ENCODE measurements around the gene OR13H1.
"Not testable (repeated sequence)": the region's sequence is repeated elsewhere in the genome, so short reads cannot be mapped to it uniquely, and the experiment has no call there.

Gene OR13H1

GRCh38 chrX:131543774-131544173 lies at the start of gene OR13H1:
TSS of gene OR13H1 (plus strand) at chrX:131544074. CDS start at chrX:131544074, 0 bp downstream.
- no peak for DNase-seq

DNA sequence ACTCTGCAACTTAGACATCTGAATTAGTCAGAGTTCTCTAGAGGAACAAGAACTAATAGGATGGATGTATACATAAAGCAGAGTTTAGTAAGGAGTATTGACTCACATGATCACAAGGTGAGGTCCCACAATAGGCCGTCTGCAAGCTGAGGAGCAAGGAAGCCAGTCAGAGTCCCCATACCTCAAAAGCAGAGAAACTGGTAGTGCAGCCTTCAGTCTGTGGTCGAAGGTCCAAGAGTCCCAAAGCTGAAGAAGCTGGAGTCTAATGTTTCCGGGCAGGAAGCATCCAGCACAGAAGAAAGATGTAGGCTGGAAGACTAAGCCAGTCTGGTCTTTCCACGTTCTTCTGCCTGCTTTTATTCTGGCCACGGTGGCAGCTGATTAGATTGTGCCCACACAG lies 42.3 kb upstream of the OR13H1 start:
- not testable (repeated sequence) for DNase-seq

GRCh38 chrX:131513159-131513914 lies 30.5 kb upstream of the OR13H1 start:
- no peak for DNase-seq

GRCh38 chrX:131521824-131522223 lies 22.1 kb upstream of the OR13H1 start:
- DNase-seq = no peak

GRCh38 chrX:131544218-131544617 lies 344 bp downstream of the OR13H1 start:
- DNase-seq = no peak

DNA sequence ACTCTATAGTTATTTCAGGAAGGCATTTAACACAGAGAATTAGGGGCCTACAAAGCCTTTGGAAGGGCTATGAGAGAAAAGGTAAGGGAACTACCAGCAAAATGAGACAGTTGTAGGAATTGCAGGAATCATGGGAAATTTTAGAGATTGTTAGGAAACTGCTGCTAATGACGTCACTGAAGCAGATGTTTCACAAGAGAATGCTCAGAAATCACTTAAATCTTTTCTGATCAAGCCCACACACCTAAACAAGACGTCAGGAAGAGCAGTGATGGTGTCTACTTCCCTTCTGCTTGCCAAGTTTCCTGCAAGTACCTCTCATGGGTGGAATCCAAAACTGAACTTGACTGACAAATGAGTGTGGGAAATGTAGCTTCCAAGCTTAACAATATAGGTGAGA lies 5.1 kb downstream of the OR13H1 start:
- DNase-seq = no peak

DNA sequence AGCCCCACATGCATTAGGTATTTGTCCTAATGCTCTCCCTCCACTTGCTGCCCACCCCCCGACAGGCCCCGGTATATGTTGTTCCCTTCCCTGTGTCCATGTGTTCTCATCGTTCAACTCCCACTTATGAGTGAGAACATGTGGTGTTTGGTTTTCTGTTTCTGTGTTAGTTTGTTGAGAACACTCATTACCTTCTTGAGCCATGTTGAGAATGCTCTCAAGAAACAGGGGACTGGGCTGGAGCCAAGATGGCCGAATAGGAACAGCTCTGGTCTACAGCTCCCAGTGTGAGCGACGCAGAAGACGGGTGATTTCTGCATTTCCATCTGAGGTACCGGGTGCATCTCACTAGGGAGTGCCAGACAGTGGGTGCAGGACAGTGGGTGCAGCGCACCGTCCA lies 8.6 kb downstream of the OR13H1 start:
- DNase-seq = not testable (repeated sequence)

DNA sequence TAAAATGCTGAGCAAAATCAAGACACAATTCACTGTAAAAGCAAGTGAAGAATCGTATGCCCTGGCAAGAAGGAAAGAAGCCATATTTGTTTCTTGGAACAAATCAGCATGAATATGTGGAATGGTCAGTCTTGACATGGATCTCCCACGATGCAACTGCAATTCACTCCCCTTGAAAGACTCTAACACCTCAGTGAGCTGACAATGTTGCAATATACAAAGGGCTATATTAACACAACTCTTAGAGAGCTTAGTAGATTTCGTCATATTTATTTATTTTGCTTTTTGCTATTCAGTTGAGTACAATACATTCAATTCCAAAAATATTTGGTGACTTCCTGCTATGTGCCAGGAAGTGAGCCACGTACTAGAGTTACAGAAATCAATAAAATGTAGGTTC lies 14.7 kb downstream of the OR13H1 start:
- DNase-seq = no peak

DNA sequence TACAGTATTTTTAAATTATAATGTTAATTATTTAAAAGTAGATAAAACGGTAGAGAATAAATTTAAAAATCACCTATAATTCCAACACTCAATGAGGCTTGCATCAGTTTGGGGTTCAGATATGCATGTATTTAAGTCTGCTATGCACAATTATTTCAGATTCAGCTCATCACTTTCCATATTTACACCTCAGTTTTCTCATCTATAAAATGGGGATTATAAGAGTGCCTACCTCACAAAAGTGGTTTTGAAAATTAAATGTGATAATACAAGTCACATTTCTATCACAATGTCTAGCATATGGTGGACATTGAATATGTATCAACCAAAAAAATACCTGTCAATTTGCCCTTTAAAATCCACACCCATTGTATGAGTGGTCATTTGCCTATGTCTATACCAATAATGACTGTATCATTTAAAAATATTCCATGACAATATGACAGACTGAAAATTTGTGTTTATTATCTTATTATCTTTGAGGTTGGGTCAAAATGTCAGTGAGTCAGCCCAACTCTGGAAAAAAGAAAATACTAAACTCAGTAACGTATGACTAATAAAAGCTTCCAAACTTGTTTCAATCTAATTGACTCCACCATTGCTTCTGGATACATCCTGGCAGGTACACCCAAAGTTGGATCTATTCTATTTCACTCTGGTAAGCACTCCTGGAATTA lies 20.8 kb downstream of the OR13H1 start:
- DNase-seq = no peak

DNA sequence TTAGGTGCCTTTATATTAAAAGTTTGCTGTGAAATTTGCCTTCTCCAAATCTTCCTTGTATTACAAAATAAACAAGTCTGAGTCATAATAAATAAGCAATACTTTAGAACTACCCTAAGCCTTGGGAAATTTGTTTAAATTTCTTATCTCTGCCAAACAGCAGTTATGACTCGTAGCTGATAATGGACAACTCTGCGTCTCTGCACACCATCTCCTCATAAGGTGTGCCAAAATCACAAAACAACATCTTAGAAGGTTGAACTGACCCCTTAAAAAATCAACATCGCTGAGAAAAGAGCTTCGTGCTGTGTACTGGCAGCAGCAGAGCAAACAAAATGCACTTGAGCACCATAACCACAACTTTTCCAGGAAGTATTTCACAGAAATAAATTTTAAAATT lies 22.0 kb downstream of the OR13H1 start:
- DNase-seq = no peak

DNA sequence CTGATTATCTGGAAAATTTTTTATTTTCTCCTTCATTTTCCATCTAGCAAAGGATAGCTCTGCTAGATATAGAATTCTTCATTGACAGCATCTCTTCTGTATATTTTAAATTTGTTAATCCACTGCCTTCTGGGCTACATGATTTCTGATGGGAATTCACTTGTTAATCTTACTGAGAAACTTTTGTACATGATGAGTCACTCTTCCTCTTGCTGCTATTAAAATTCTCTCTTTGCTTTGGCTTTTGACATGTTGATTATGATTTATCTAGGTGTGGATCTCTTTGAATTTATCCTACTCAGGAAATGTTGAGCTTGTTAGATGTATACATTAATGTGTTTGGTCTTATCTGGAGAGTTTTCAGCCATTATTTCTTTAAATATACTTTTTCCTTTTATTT lies 27.5 kb downstream of the OR13H1 start:
- DNase-seq = no peak

DNA sequence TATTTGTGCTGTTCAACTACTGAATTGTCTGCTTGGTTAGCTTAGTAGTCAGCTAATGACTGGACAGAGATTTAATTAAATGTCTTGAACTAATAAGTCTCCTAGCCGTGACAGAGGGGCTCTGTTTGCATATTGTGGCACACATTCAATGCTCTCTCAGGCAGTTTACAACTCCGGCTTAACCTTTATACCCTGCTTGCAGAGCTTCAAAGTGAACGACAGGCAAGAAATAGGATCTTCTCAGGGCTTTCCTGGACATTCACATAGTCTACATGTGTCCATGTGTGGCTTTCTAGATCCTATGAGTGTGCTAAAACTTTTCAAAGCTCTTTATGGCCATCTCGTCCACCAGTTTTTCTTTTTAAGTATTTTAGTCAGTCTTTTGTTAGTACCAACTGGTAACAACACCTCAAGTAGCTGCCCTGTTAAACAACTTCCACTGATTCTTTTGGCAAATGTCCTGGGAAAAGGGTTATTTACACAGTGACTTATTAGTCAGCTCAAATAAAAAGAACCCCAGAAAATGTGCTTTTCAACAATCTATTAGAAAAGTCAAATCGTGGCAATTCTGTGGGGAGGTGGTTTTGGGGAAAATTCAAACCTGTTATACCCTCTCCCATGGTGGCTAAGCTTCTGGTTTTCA lies 28.6 kb downstream of the OR13H1 start:
- no peak for DNase-seq

DNA sequence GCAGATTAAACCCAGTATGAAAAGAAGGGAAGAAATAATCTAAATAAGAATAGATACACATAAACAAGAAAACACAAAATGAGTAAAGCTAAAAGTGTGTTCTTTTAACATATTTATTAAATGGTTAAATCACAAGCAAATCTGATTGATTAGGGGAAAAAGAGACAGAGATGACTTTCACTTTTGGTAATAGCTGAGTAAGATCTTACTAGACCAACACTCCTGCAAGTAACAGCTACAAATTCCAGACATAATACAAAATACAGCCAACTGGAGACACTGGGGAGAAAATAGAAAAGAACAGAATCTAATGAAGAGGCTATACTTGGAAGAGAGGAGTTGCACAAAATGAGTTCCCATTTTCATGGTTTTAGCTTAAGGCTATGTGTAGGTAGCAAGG lies 33.5 kb downstream of the OR13H1 start:
- DNase-seq = no peak

DNA sequence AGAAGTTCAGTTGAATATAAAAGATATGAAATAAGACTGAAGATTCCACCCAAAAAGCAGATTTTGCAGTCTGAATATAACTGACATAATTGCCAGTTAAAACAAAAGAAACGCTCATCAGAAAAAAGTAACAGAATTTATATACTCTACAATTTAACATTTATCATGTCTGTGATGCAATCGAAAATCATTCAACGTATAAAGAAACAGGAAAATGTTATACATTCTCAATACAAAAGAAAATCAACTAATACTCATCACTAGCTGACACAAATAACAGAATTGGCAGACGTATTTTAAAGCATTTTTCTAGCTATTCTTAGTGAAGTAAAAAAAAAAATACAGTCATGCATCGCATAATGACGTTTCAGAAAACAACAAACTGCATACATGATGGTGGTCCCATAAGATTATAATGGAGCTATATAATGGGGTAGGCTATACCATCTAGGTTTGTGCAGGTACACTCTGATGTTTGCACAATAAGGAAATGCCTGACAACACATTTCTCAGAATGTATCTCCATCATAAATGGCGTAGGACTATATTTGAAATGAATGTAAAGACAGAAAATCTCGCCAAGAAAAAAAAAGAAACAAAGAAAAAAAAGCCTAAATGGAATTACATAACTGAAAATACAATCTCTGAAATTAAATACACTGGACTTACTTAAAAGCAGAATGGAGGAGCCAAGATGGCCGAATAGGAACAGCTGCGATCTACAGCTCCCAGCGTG lies 34.3 kb downstream of the OR13H1 start:
- DNase-seq = no peak

GRCh38 chrX:131578735-131579367 lies 35.0 kb downstream of the OR13H1 start:
- DNase-seq = peak; percentile 28

DNA sequence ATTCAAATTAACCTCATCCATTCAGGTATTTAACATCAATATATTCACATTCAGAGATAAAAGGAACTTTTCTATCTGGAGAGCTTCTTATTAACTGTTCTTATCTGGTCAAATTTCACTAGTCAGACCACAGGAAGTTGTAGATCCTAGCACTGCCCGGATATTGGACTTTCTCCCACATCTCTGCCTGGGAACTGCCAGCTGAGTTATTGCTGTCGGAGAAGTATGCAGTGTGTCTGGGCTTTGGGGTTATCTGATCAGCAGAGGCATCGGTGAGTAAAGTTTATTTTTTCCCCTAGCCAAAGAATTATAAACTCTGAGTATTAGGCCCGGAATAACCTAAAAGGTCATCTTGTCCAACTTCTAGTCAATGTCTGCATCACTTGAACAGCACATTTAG lies 45.1 kb downstream of the OR13H1 start:
- DNase-seq = no peak

Data from NCI-H774 (cell line).